Loucy (cell line): Measurements from ENCODE around the gene TAS1R1.

Experiments used
- EZH2phosphoT487 ChIP-seq: fragments of 200-600 bp; IDR thresholded peaks from 2 replicates; pipeline ENCODE4 v1.6.1; 2018; ENCODE audit warnings: antibody characterized with exemption, mild to moderate bottlenecking, moderate library complexity, borderline replicate concordance
- TF ChIP-seq, protein P1 (sequence below): fragments of 200-600 bp; sonication (generic); conservative IDR thresholded peaks from 2 replicates; pipeline ENCODE4 v1.5.1; 2014; ENCODE audit warnings: mild to moderate bottlenecking, antibody characterized with exemption, low read length

- TF ChIP-seq, protein P1, sequence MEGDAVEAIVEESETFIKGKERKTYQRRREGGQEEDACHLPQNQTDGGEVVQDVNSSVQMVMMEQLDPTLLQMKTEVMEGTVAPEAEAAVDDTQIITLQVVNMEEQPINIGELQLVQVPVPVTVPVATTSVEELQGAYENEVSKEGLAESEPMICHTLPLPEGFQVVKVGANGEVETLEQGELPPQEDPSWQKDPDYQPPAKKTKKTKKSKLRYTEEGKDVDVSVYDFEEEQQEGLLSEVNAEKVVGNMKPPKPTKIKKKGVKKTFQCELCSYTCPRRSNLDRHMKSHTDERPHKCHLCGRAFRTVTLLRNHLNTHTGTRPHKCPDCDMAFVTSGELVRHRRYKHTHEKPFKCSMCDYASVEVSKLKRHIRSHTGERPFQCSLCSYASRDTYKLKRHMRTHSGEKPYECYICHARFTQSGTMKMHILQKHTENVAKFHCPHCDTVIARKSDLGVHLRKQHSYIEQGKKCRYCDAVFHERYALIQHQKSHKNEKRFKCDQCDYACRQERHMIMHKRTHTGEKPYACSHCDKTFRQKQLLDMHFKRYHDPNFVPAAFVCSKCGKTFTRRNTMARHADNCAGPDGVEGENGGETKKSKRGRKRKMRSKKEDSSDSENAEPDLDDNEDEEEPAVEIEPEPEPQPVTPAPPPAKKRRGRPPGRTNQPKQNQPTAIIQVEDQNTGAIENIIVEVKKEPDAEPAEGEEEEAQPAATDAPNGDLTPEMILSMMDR, result no peak
- no peak for TF ChIP-seq EZH2phosphoT487
These were observed 45.2 kb upstream of the TAS1R1 start for GRCh38 chr1:6509919-6510291.
